H1 (cell line): ENCODE data around the gene USP54. TPM values are rescaled to one million over a fixed set of nuclear protein-coding genes. Genes with fewer than 3 reads are reported as not detected.

Experiments used
- BRCA1 ChIP-seq: IDR thresholded peaks from 2 replicates; pipeline ENCODE4 v1.6.1; 2012; ENCODE audit warnings: low read depth, low read length, improper control_type of control experiment
- CHD2 ChIP-seq: IDR thresholded peaks from 2 replicates; pipeline ENCODE4 v1.6.1; 2012; ENCODE audit warnings: low read length, improper control_type of control experiment
- POLR2A ChIP-seq, 2 experiments: IDR thresholded peaks; 1 replicate in 1 of 2; 2 replicates in 1 of 2; pipeline ENCODE4 v1.6.1; 2011; ENCODE audit warnings: low read depth in 2 of 2, low read length in 2 of 2, mild to moderate bottlenecking in 2 of 2; ENCODE audit errors: control extremely low read depth in 1 of 2
- TBP ChIP-seq: IDR thresholded peaks from 2 replicates; pipeline ENCODE4 v1.6.1; 2011; ENCODE audit warnings: low read depth, low read length, improper control_type of control experiment
- polyA plus RNA-seq, 7 experiments: library from polyadenylated mRNA; depleted of rRNA in 3 of 7; stranded (reverse) in 5 of 7; unstranded in 2 of 7; fragments of >200 nt in 5 of 7; fragments of 200-250 nt in 2 of 7; gene quantifications; 1 replicate in 5 of 7; 2 replicates in 1 of 7; 4 replicates in 1 of 7; pipeline versions ENCODE4 v1.2.1 to v1.2.3, GENCODE V29; 2011 to 2013; ENCODE audit warnings: missing spikeins in 2 of 7, mixed read lengths in 2 of 7
- total RNA-seq: library from RNA; stranded (reverse); fragmentation: NEBNext Ultra II Directional; extraction: Animal tissue kit (Norgen Biotek cat#: 25700); gene quantifications from 2 replicates; pipeline ENCODE4 v1.2.1, GENCODE V29; 2021
- TF ChIP-seq, protein P1 (sequence below): IDR thresholded peaks from 2 replicates; pipeline ENCODE4 v1.6.1; 2012; ENCODE audit warnings: inconsistent platforms

USP54 gene
- total and polyA plus RNA-seq, 2 of the 8 experiments (the other 6 are each of a cell fraction or from before 2014, with no cell fraction given) = 46.2 to 65.6 TPM

GRCh38 chr10:73625004-73625883 is 34.1 kb upstream of the USP54 start (continued):
- TF ChIP-seq BRCA1 (no peak), TBP (peak; percentile 79), CHD2 (no peak), POLR2A (IDR thresholded peaks at IDR 0.05; ENCODE audit: control extremely low read depth in 1 of 2, low read depth in 2 of 2, low read length in 2 of 2) (peak; percentile 16 to 57)
- TF ChIP-seq, protein P1, sequence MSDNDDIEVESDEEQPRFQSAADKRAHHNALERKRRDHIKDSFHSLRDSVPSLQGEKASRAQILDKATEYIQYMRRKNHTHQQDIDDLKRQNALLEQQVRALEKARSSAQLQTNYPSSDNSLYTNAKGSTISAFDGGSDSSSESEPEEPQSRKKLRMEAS = peak; percentile 32; the same call in 1 of the 2 replicates
